HG02571 (cell line): Measurements from ENCODE around the gene METTL16.
"Not testable (repeated sequence)": the region's sequence is repeated elsewhere in the genome, so short reads cannot be mapped to it uniquely, and the experiment has no call there.

Experiments
- ATAC-seq: cut with Tn5 transposase; IDR thresholded peaks from one replicate; pipeline ENCODE4 v1.9.1; 2021; ENCODE audit warnings: mild to moderate bottlenecking, moderate library complexity; ENCODE audit not compliant: unreplicated experiment

METTL16 gene, protein sequence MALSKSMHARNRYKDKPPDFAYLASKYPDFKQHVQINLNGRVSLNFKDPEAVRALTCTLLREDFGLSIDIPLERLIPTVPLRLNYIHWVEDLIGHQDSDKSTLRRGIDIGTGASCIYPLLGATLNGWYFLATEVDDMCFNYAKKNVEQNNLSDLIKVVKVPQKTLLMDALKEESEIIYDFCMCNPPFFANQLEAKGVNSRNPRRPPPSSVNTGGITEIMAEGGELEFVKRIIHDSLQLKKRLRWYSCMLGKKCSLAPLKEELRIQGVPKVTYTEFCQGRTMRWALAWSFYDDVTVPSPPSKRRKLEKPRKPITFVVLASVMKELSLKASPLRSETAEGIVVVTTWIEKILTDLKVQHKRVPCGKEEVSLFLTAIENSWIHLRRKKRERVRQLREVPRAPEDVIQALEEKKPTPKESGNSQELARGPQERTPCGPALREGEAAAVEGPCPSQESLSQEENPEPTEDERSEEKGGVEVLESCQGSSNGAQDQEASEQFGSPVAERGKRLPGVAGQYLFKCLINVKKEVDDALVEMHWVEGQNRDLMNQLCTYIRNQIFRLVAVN

DNA sequence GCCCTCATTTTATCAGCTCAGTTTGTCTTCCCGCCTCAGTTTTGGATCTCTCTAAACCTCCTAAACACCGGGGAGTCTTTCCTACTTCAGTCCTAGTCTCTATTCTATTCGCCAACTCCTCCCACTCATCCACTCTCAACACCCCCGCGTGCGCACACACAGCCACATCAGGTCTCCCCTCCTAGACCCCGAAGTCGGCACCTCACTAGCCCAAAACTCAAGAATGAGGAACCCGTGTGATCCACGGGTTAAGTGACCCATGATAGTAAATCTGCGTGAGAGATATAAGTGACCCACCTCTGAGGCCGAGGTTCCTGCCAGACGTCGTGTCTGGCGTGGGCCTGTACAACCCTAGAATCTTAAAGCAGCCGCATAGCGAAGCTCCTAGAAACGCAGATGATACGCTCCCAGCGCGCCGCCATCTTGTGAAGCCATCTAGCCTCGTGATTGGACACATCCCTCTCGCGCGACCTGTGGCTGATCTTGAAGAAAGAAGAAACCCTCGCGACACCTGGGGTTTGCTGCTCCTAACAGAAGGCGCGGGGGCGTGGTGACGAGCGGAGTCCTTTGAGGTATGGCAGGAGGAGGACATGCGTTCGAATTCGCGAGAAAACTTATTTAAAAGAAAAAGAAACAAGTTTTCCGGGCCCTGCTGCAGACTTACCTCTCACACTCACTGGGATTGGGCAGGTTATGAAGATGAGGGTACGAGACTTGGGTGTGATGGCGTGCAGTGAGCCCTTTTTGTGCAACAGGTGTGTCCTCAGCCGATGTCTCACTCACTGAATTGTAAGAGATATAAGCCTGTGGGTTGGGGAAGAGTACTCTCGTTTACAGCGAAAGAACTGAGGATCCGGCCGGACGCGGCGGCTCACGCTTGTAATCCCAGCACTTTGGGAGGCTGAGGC is at the start of gene METTL16:
Gene METTL16 (minus strand): TSS at position 427 of the 908 bp plus-strand sequence. CDS start 9,557 bp downstream, outside the sequence.
- ATAC-seq: peak; percentile 98

DNA sequence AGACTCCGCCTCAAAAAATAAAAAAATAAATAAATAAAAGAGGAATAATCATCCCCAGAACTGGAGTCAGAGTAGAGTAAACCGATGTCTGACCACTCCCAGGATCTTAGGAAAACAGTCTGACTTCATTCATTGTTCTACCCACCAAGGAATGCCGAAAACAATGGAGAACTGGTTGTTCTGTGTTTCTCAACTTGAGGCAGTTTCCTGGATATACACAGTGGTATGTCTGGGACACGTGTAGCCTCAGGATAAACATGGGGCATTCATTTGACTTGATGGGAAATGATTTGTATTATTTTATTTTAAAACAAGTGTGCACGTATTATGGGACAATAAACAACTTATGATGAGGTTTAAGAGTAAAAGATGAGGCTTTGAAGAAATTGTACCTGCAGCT is 49.0 kb upstream of the METTL16 start:
- no peak for ATAC-seq

DNA sequence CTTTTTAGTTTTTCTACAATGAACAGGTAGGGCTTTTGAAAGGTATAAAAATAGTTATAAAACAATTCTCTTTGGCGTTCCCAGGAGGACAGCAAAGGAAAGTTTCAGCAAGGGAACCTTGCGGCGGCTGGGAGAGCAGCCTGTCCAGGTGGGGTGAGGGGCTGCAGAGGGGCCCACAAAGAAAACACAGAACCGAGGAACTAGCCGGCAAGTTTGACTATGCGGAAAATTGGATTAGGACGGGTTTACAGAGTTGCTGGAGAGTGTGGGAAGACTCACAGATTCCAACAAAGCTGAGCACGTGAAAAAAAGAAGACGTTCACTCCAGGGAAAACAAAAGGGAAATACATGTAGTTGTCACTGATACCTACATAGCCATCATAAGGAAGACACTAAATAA is 40.2 kb upstream of the METTL16 start:
- no peak for ATAC-seq

DNA sequence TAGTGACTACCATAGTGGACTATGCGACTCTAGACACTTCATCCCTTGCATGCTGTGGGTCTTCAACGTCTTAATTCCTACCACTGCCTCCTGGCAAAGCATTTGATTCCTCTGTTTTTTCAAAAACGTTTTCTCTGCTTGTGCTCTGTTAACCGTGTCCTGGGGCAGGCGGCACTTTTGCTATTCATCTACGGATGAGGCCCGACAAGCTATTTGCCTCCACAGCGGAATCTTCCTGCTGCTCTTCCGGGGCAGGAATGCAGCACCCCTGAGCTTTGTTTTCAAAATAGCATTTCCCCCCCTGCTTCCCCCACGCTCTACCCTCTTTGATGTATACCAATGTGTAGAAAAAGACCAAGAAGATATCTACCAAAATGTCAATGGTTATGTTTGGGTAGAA is 39.8 kb upstream of the METTL16 start:
- no peak for ATAC-seq

DNA sequence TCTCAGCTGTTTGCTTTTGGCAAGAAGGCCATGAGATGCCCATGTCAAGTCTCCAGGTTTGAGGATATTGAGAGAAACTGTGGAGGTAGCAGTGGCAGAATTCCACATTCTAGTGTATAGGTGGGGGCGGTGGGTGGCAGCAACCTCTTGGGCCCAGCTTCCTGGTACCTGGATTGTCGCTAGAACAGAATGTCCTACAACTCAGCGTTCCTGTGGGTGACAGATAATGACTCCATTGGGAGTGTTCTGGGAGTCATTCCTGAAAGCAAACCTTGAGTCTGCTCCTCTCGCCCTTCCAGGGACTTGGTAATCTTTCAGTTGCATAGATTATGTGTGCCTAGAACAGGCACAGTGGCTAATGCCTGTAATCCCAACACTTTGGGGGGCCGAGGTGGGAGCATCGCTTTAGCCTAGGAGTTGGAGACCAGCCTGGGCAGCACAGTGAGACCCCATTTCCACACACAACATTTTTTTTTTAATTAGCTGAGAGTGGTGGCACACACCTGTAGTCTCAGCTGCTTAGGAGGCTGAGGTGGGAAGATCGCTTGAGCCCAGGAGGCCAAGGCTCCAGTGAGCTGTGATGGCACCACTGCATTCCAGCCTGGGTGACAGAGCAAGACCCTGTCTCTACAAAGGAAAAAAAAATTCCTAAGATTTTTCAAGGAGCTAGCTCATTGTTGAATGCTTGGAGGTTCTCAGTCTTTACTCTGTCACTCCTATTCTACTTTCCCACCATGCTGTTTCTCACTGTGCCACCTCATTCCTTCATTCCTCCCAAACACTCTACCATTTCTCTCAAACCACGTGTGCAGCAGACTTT is 37.9 kb upstream of the METTL16 start:
- ATAC-seq: no peak

DNA sequence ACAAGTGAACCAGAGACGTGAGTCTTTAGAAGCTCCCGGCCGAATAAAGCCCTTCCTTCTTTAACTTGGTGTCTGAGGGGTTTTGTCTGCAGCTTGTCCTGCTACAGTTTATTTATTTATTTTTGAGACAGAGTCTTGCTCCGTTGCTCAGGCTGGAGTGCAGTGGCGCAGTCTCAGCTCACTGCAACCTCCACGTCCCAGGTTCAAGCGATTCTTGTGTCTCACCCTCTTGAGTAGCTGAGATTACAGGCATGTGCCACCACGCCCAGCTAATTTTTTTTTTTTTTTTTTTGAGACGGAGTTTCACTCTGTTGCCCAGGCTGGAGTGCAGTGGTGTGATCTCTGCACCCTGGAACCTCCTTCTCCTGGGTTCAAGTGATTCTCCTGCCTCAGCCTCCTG is 36.3 kb upstream of the METTL16 start:
- ATAC-seq: not testable (repeated sequence)

DNA sequence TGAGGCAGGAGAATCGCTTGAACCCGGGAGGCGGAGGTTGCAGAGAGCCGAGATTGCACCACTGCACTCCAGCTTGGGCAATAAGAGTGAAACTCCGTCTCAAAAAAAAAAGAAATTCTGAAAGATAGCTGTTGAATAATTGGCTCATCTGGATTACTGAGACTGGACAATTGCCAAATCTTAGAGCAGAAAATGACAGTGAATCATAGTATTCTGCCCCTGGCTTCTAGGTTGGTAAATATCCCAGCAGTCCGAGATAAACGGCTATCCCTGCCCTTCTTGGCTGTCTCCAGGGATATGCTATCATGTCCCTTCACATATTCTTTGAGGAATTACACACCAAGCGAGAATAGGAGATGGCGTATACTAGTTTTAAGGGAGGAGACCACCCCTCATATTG is 35.5 kb upstream of the METTL16 start:
- no peak for ATAC-seq

DNA sequence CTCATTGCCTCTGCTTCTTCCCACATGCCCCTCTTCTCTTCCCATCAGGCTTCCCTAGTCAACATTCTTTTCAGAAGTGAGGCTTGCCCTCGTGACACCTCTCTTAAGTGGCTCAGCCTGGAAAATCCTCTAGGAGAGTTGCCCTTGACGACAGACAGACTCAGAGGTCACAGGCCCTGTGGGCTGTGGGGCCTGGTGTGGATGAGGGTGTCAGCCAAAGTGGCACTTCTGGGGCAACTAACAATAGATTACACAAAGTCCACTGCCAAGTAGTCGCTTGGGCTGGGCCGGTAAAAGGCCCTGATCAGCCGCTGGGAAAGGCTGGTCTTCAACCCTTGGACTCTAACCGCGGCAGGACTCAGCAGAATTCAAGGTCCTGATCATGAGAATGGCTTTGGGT is 33.7 kb upstream of the METTL16 start:
- no peak for ATAC-seq

DNA sequence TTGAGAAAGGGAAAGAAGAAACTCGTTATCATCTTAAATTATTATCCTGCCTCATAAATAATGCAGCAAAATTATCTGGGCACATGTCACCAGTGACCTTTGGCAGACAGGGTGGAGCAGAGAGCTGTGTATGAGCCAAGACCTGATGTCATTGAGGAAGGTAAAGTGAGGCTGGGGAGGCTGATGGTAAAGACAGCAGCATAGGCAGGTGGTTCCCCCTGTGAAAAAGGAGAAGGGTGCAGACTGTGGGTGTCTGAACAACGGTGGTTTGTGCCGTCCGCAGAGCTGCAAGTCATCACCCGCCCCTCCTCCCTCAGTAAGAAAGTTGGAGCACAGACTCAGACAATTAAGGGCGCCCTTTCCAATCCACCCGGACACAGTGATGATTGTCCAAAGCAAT is 30.8 kb upstream of the METTL16 start:
- no peak for ATAC-seq

DNA sequence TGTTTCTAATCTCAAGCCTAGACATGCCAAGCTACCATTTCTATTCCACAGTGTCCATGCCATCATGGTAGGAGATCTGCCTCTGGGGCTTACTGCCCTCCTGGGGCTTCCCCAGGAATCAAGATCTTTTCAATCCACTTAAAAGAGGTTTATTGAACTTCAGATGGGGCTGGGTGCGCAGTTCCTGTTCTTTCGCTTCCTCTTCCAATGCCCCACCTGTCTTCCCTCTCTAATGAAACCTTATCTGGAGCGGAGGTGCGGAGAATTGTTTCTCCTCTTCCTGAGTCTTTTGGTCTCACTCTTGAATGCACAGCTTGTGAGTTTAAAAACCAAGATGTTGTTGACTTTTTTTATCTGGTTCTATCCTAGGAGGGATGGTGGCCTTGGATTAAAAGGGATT is 30.4 kb upstream of the METTL16 start:
- ATAC-seq: no peak

DNA sequence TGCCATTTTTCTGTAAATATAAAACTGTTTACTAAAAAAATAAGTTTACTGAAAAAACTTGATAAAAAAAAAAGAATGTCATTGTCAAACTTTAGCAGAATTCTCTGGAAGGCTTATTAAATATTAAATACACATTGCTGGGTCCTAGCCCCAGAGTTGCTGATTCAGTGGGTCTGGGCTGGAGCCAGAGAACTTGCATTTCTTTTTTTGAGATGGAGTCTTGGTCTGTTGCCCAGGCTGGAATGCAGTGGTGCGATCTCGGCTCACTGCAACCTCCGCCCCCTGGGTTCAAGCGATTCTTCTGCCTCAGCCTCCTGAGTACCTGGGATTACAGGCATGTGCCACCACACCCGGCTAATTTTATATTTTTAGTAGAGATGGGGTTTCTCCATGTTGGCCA is 25.9 kb upstream of the METTL16 start:
- not testable (repeated sequence) for ATAC-seq

DNA sequence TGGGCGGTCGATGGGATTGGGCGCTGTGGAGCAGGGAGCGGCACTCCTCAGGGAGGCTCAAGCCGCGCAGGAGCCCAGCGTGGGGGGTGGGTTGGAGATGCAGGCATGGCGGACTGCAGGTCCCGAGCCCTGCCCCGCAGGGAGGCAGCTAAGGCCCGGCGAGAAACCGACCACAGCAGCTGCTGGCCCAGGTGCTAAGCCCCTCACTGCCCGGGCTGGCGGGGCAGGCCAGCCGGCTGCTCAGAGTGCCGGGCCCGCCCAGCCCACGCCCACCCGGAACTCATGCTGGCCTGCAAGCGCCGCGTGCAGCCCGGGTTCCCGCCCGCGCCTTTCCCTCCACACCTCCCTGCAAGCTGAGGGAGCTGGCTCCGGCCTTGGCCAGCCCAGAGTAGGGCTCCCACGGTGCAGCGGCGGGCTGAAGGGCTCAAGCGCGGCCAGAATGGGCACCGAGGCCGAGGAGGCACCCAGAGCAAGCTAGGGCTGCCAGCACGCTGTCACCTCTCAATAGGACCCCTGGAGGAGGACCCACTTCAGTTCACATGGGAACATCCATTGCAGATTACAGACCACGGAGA is 20.5 kb upstream of the METTL16 start:
- ATAC-seq: no peak

DNA sequence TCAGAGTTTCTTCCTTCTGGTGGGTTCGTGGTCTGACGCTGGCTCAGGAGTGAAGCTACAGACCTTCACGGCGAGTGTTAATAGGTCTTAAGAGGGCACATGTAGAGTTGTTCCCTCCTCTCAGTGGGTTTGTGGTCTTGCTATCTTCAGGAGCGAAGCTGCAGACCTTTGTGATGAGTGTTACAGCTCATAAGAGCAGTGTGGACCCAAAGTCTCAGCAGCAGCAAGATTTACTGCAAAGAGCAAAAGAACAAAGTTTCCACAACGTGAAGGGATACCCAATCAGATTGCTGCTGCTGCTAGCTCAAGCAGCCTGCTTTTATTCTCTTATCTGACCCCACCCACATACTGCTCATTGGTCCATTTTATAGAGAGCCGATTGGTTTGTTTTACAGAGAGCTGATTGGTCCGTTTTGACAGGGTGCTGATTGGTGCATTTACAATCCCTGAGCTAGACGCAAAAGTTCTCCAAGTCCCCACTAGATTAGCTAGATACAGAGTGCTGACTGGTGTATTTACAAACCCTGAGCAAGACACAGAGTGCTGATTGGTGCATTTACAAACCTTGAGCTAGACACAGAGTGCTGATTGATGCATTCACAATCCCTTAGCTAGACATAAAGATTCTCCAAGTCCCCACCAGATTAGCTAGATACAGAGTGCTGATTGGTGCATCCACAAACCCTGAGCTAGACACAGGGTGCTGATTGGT is 19.7 kb upstream of the METTL16 start:
- not testable (repeated sequence) for ATAC-seq

DNA sequence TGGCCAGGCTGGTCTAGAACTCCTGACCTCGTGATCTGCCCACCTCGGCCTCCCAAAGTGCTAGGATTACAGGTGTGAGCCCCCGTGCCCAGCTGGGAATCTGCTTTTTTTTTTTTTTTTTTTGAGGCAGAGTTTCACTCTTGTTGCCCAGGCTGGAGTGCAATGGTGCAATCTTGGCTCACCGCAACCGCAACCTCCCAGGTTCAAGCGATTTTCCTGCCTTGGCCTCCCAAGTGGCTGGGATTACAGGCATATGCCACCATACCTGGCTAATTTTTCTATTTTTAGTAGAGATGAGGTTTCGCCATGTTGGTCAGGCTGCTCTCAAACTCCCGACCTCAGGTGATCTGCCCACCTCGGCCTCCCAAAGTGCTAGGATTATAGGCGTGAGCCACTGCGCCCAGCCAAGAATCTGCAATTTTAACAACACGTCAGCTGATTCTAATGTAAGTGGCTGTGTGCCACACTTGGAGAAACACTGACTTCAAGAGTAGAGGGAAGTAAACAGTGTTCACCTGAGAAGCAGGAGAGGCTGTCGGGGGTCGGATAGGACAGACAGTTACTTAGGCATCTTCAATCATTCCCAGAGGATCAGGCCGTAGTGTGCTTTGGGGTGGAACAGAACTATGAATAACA is 10.2 kb upstream of the METTL16 start:
- ATAC-seq: not testable (repeated sequence)

DNA sequence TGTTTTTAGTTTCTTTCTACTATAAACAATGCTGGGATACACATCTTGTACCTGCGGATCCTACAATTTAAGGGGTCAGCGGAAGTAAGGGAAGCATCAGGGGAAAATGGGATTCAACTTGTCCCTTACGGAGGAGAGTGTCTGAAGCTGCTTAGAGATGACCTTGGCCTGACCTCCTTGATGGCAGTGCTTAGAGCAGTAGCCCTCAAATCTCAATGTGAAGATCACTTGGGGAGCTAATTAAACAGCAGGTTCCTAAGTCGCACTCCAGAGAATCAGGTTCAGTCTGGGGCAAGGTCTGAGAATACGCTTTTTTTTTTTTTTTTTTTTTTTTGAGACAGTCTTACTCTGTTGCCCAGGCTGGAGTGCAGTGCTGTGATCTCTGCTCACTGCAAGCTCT is 9.6 kb upstream of the METTL16 start:
- no peak for ATAC-seq

DNA sequence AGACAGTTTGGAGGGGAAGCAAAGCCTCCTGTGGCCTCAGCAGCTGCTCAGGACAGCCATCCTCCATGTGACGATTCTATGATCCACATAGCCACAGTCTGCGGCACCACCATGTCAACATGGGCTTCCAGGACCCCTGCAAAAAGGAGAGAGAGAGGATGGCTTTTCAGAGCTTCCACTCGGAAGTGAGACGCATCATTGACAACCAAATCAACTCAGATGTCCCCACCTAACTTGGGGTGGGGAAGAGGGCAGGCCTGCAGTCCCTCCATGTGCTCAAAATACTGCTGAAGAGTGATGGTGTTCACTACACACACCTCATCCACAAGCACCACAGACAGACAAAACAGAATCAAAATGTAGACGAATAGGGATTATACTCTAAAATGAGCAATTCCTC is 5.9 kb upstream of the METTL16 start:
- no peak for ATAC-seq

DNA sequence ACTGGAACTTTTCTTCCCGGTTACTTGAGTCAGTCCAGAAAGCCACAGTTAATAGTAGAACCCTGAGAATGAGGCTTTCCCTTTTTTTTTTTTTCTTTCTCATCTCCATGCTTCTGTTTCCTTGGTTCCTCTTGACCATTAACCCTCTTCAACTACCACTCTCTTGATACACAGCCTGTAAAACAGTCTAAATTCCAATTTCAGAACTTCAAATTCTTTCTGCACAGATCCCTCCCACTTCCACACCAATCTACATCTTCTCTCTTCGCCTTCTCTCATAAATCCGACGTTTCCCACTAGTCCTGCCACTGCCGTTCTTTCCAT is 588 bp downstream of the METTL16 start:
- ATAC-seq: no peak

DNA sequence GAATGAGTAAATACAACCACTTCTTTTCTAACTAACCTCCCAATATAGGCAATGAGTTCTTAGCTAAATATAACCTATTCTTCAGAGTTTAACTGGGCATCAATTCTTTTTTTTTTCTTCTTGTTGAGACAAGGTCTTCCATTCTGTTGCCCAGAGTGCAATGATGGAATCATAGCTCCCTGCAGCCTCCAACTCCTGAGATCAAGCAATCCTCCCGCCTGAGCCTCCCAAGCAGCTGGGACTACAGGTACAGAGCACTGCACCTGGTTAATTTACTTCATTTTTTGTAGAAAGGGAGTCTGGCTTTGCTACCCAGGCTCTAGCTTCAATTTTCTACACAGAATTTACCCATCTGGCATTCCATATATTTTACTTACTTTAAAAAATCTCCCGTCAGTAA is 1.1 kb downstream of the METTL16 start:
- no peak for ATAC-seq

DNA sequence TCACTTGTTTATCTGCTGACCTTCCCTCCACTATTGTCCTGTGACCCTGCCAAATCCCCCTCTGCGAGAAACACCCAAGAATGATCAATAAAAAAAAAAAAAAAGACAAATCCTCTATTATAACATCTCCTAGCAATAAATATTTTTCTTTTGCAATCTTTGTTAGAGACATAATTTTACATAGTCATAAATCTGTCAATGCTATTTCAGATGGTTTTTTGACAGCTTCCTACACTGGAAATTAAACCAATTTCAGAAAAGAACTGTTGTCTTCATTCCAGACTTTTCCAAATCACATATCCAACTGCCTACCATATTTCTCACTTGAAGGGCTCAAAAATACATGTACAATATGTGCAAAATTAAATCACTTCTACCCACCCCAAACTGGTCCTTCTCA is 3.7 kb downstream of the METTL16 start:
- no peak for ATAC-seq
